ENCODE results near the gene MAML2. TPM values are rescaled to one million over a fixed set of nuclear protein-coding genes. Genes with fewer than 3 reads are reported as not detected.

MAML2 gene
- total RNA-seq, 1 experiment from 2014 or later, result 2.1 TPM

- DNase-seq (ENCODE audit: low spot score), result no peak
Measured at GRCh38 chr11:96241331-96241841, 101.6 kb downstream of the MAML2 start.

- no peak for DNase-seq (ENCODE audit: low spot score)
Measured at GRCh38 chr11:96238563-96239135, 104.3 kb downstream of the MAML2 start.

- no peak for DNase-seq (ENCODE audit: low spot score)
Measured at GRCh38 chr11:96237766-96238266, 105.2 kb downstream of the MAML2 start.

GRCh38 chr11:96235751-96236150, 107.2 kb downstream of the MAML2 start:
- no peak for DNase-seq (ENCODE audit: low spot score)

GRCh38 chr11:96234866-96235441, 108.0 kb downstream of the MAML2 start:
- DNase-seq (ENCODE audit: low spot score), result peak; percentile 10

- no peak for DNase-seq (ENCODE audit: low spot score)
Measured at GRCh38 chr11:96232132-96232531, 110.9 kb downstream of the MAML2 start.

- no peak for DNase-seq (ENCODE audit: low spot score)
Measured at GRCh38 chr11:96230686-96231085, 112.3 kb downstream of the MAML2 start.

GRCh38 chr11:96229354-96229977, 113.5 kb downstream of the MAML2 start:
- no peak for DNase-seq (ENCODE audit: low spot score)

GRCh38 chr11:96228910-96229309, 114.1 kb downstream of the MAML2 start:
- no peak for DNase-seq (ENCODE audit: low spot score)

- peak; percentile 77 for DNase-seq (ENCODE audit: low spot score)
Measured at GRCh38 chr11:96228473-96228891, 114.5 kb downstream of the MAML2 start.

GRCh38 chr11:96227244-96227643, 115.8 kb downstream of the MAML2 start:
- DNase-seq (ENCODE audit: low spot score), result no peak

- DNase-seq (ENCODE audit: low spot score), result no peak
Measured at GRCh38 chr11:96223083-96223482, 119.9 kb downstream of the MAML2 start.

GRCh38 chr11:96222102-96222501, 120.9 kb downstream of the MAML2 start:
- DNase-seq (ENCODE audit: low spot score), result no peak

- DNase-seq (ENCODE audit: low spot score), result no peak
Measured at GRCh38 chr11:96221244-96222070, 121.5 kb downstream of the MAML2 start.

- no peak for DNase-seq (ENCODE audit: low spot score)
Measured at GRCh38 chr11:96219981-96220623, 122.9 kb downstream of the MAML2 start.

GRCh38 chr11:96218901-96219300, 124.1 kb downstream of the MAML2 start:
- DNase-seq (ENCODE audit: low spot score), result no peak

- DNase-seq (ENCODE audit: low spot score), result no peak
Measured at GRCh38 chr11:96218006-96218405, 125.0 kb downstream of the MAML2 start.

GRCh38 chr11:96217206-96217605, 125.8 kb downstream of the MAML2 start:
- DNase-seq (ENCODE audit: low spot score), result no peak

- DNase-seq (ENCODE audit: low spot score), result no peak
Measured at GRCh38 chr11:96215826-96216225, 127.2 kb downstream of the MAML2 start.

GRCh38 chr11:96215110-96215782, 127.7 kb downstream of the MAML2 start:
- DNase-seq (ENCODE audit: low spot score), result peak; percentile 52

GRCh38 chr11:96214777-96215109, 128.3 kb downstream of the MAML2 start:
- no peak for DNase-seq (ENCODE audit: low spot score)
